Stimulated activated CD4-positive, alpha-beta T cell treated with anti-CD3 and anti-CD28 coated beads, Interleukin-15, amount 100 ng/mL, for 1 hour (primary cell): ENCODE data around the gene HSPBAP1.
"Not testable (repeated sequence)": the region's sequence is repeated elsewhere in the genome, so short reads cannot be mapped to it uniquely, and the experiment has no call there.

Source experiments
- DNase-seq, 2 donors: peaks; one replicate each; pipeline ENCODE4 v3.0.0-alpha.2; 2020; ENCODE audit warnings: low read depth in 1 of 2, low spot score in 1 of 2

HSPBAP1 gene

GRCh38 chr3:122785231-122785630 lies 8.4 kb downstream of the HSPBAP1 start:
- no peak for DNase-seq

GRCh38 chr3:122784436-122784835 lies 9.2 kb downstream of the HSPBAP1 start:
- no peak for DNase-seq

- DNase-seq: no peak
Measured at GRCh38 chr3:122782804-122783203, 10.8 kb downstream of the HSPBAP1 start.

- DNase-seq: no peak
Measured at GRCh38 chr3:122777563-122777962, 16.1 kb downstream of the HSPBAP1 start.

- DNase-seq: no peak
Measured at GRCh38 chr3:122776675-122777468, 16.8 kb downstream of the HSPBAP1 start.

GRCh38 chr3:122774564-122774963 lies 19.1 kb downstream of the HSPBAP1 start:
- no peak for DNase-seq

GRCh38 chr3:122773944-122774509 lies 19.6 kb downstream of the HSPBAP1 start:
- no peak for DNase-seq

- no peak for DNase-seq
Measured at GRCh38 chr3:122772827-122773226, 20.8 kb downstream of the HSPBAP1 start.

GRCh38 chr3:122770521-122771202 lies 23.0 kb downstream of the HSPBAP1 start:
- no peak for DNase-seq

- DNase-seq: no peak
Measured at GRCh38 chr3:122767540-122768372, 25.9 kb downstream of the HSPBAP1 start.

- DNase-seq: no peak
Measured at GRCh38 chr3:122766430-122766829, 27.2 kb downstream of the HSPBAP1 start.

- DNase-seq: no peak
Measured at GRCh38 chr3:122760453-122761271, 33.0 kb downstream of the HSPBAP1 start.

GRCh38 chr3:122758877-122759560 lies 34.6 kb downstream of the HSPBAP1 start:
- DNase-seq: no peak

- no peak for DNase-seq
Measured at GRCh38 chr3:122755491-122755890, 38.1 kb downstream of the HSPBAP1 start.

- DNase-seq: no peak
Measured at GRCh38 chr3:122754929-122755328, 38.7 kb downstream of the HSPBAP1 start.

- DNase-seq: no peak
Measured at GRCh38 chr3:122748347-122748746, 45.3 kb downstream of the HSPBAP1 start.

GRCh38 chr3:122747295-122747694 lies 46.3 kb downstream of the HSPBAP1 start:
- not testable (repeated sequence) for DNase-seq

GRCh38 chr3:122745369-122746021 lies 48.1 kb downstream of the HSPBAP1 start:
- no peak for DNase-seq

GRCh38 chr3:122743581-122744120 lies 50.0 kb downstream of the HSPBAP1 start:
- DNase-seq: no peak
